B cell (primary cell): ENCODE measurements around the gene KLF1. TPM values are rescaled to one million over a fixed set of nuclear protein-coding genes. Genes with fewer than 3 reads are reported as not detected.

ENCODE experiments used
- ATAC-seq: fragments of 200-7000 bp; cut with Tn5 transposase; one replicate; pipeline ENCODE4 v1.10.0; 2021; ENCODE audit warnings: low read depth, mild to moderate bottlenecking, moderate number of reproducible peaks, moderate library complexity
- CTCF ChIA-PET: fragments of 350-600 bp; sonication (Branson Sonifier 250); formaldehyde crosslinking; loops from one replicate; lab custom pipeline; 2021; ENCODE audit warnings: antibody characterized with exemption, inconsistent platforms; lab: Charles Lee
- POLR2A ChIA-PET: fragments of 350-600 bp; sonication (Branson Sonifier 250); formaldehyde crosslinking; loops from one replicate; lab custom pipeline; 2021; ENCODE audit warnings: antibody characterized with exemption; lab: Charles Lee
- DNase-seq: peaks from one replicate; pipeline ENCODE4 v3.0.0; 2013
- H2AFZ ChIP-seq: 2 replicates; pipeline ENCODE4 v1.6.1; 2012; ENCODE audit warnings: mild to moderate bottlenecking, low read depth, low read length; ENCODE audit not compliant: insufficient read depth, poor library complexity, severe bottlenecking
- H3K27ac ChIP-seq, 2 donors: 1 replicate in 1 of 2; 2 replicates in 1 of 2; pipeline ENCODE4 v1.5.1; 2012 to 2013; ENCODE audit warnings: low read length in 2 of 2, mild to moderate bottlenecking in 2 of 2, moderate library complexity in 1 of 2
- H3K27me3 ChIP-seq, 4 experiments: fragments of 200-600 bp in 1 of 4; sonication (generic) in 1 of 4; replicated peaks in 1 of 4; 1 replicate in 2 of 4; 2 replicates in 2 of 4; pipeline versions ENCODE4 v1.6.1 to v1.7.0; 2013 to 2016; ENCODE audit warnings: low read length in 3 of 4, mild to moderate bottlenecking in 2 of 4, mixed read lengths in 1 of 4, moderate library complexity in 1 of 4; ENCODE audit not compliant: insufficient read depth in 4 of 4, control insufficient read depth in 3 of 4; ENCODE audit errors: control extremely low read depth in 1 of 4
- H3K36me3 ChIP-seq, 2 experiments: replicated peaks in 1 of 2; 1 replicate in 1 of 2; 2 replicates in 1 of 2; pipeline versions ENCODE4 v1.6.1 to v1.7.1; 2013; ENCODE audit warnings: low read length in 1 of 2; ENCODE audit not compliant: insufficient read depth in 2 of 2, control insufficient read depth in 1 of 2; ENCODE audit errors: control extremely low read depth in 1 of 2, extremely low read depth in 1 of 2
- H3K4me1 ChIP-seq, 2 donors: fragments of 200-600 bp in 1 of 2; sonication (generic) in 1 of 2; 1 replicate in 1 of 2; 2 replicates in 1 of 2; pipeline versions ENCODE4 v1.5.1 to v1.6.1; 2013 to 2017; ENCODE audit warnings: low read length in 2 of 2; ENCODE audit not compliant: control insufficient read depth in 2 of 2, insufficient read depth in 2 of 2
- H3K4me2 ChIP-seq: replicated peaks from 2 replicates; pipeline ENCODE3; 2012; ENCODE audit warnings: mild to moderate bottlenecking, low read depth, low read length; ENCODE audit not compliant: poor library complexity, severe bottlenecking
- H3K4me3 ChIP-seq, 5 experiments: fragments of 200-600 bp in 1 of 5; sonication (generic) in 1 of 5; 1 replicate in 3 of 5; 2 replicates in 2 of 5; pipeline versions ENCODE4 v1.5.1 to v1.7.0; 2011 to 2016; ENCODE audit warnings: low read length in 4 of 5, mild to moderate bottlenecking in 4 of 5, low read depth in 2 of 5, control low read depth in 1 of 5, moderate library complexity in 1 of 5; ENCODE audit not compliant: insufficient read depth in 1 of 5; ENCODE audit errors: control extremely low read depth in 1 of 5, extremely low read depth in 1 of 5
- H3K79me2 ChIP-seq: fragments of 200-600 bp; sonication (generic); one replicate; pipeline ENCODE4 v1.6.0; 2016; ENCODE audit warnings: low read length; ENCODE audit not compliant: control insufficient read depth, insufficient read depth
- H3K9ac ChIP-seq: fragments of 200-600 bp; sonication (generic); 2 replicates; pipeline ENCODE4 v1.6.1; 2017; ENCODE audit warnings: mild to moderate bottlenecking, low read length, moderate library complexity
- H3K9me3 ChIP-seq, 3 donors: one replicate each; pipeline versions ENCODE4 v1.6.1 to v1.7.1; 2013; ENCODE audit warnings: low read length in 2 of 3; ENCODE audit not compliant: control insufficient read depth in 2 of 3, insufficient read depth in 1 of 3; ENCODE audit errors: control extremely low read depth in 1 of 3
- H4K20me1 ChIP-seq: 2 replicates; pipeline ENCODE4 v1.6.0; 2012; ENCODE audit warnings: mild to moderate bottlenecking, low read length; ENCODE audit not compliant: insufficient read depth, control insufficient read depth, poor library complexity, severe bottlenecking
- H3K27ac Mint-ChIP-seq: one replicate; pipeline ENCODE4 v1.8.0; 2021; ENCODE audit warnings: mixed read lengths
- H3K27me3 Mint-ChIP-seq: one replicate; pipeline ENCODE4 v1.8.0; 2021; ENCODE audit warnings: mixed read lengths
- H3K4me1 Mint-ChIP-seq: one replicate; pipeline ENCODE4 v1.8.0; 2021; ENCODE audit warnings: mixed read lengths
- H3K4me3 Mint-ChIP-seq: one replicate; pipeline ENCODE4 v1.8.0; 2021; ENCODE audit warnings: mixed read lengths
- H3K9me3 Mint-ChIP-seq: one replicate; pipeline ENCODE4 v1.8.0; 2022; ENCODE audit warnings: mixed read lengths; ENCODE audit not compliant: insufficient read depth
- EZH2 ChIP-seq: IDR thresholded peaks from 2 replicates; pipeline ENCODE4 v1.6.1; 2012; ENCODE audit warnings: borderline replicate concordance, low read depth, mild to moderate bottlenecking, moderate library complexity, low read length; ENCODE audit not compliant: insufficient read depth, poor library complexity, severe bottlenecking
- WGBS: methylation state at CpG from one replicate; pipeline ENCODE4 v1.1.5; 2013; ENCODE audit warnings: missing lambda C conversion rate; ENCODE audit not compliant: insufficient coverage; 5-methylcytosine and 5-hydroxymethylcytosine counted together
- intact Hi-C: fragments of 100-400 bp; cut with micrococcal nuclease; formaldehyde crosslinking; loops from one replicate; pipeline ENCODE4 v1.10.0; 2022
- polyA plus RNA-seq: library from polyadenylated mRNA; depleted of rRNA; stranded (reverse); fragments of >200 nt; gene quantifications from 2 replicates; pipeline ENCODE4 v1.2.3, GENCODE V29; 2012
- total RNA-seq, 2 donors: library from RNA; stranded (reverse); fragments of 120-200 nt in 1 of 2; gene quantifications; 1 replicate in 1 of 2; 2 replicates in 1 of 2; pipeline versions ENCODE4 v1.2.3 to v1.2.4, GENCODE V29; 2013 to 2022
- TF ChIP-seq, protein P1 (sequence below): fragments of 200-600 bp; IDR thresholded peaks from one replicate; pipeline ENCODE4 v1.8.0; 2022; ENCODE audit warnings: antibody characterized with exemption, mild to moderate bottlenecking

KLF1 gene
- total and polyA plus RNA-seq, 2 donors (not counting 1 experiment from before 2014, with no cell fraction given) = not detected

DNA sequence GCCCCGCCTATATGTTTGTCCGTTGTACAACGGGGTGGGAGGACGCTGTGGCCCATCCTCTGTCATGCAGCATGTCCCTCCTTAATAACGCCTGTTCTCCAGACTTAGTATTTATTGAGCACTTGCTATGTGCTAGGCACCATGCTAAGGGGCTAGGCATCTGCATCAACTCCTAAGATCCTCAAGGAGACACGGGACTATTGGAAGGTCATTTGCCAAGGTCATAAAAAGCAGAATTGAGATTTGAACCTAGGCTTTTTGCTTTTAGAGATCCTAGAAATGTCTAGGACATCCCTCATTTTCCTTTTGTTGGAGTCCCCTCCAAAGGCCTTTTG is 50.5 kb downstream of the KLF1 start:
- intact Hi-C loops = no loop called here
- Histone ChIP-seq H3K79me2 (no peaks in the 10 kb centered on the region), H3K36me3 (no peaks in the 10 kb centered on the region), H3K9me3 (peaks cover 0 to 47% (median 7%) of the 10 kb centered on the region in 3 donors), H3K4me1 (peaks cover 54 to 67% of the 10 kb centered on the region in 2 donors), H4K20me1 (no peaks in the 10 kb centered on the region), H3K4me2 (no peak overlapping the region), H3K27me3 (peaks cover 6 to 95% (median 67%) of the 10 kb centered on the region in 4 experiments), H3K9ac (no peak overlapping the region), H3K27ac (no peak overlapping the region), H3K4me3 (no peak overlapping the region), H2AFZ (no peak overlapping the region)
- H3K27me3 Mint-ChIP-seq = peaks cover 70% of the 10 kb centered on the region
- TF ChIP-seq EZH2 = no peak
- TF ChIP-seq, protein P1, sequence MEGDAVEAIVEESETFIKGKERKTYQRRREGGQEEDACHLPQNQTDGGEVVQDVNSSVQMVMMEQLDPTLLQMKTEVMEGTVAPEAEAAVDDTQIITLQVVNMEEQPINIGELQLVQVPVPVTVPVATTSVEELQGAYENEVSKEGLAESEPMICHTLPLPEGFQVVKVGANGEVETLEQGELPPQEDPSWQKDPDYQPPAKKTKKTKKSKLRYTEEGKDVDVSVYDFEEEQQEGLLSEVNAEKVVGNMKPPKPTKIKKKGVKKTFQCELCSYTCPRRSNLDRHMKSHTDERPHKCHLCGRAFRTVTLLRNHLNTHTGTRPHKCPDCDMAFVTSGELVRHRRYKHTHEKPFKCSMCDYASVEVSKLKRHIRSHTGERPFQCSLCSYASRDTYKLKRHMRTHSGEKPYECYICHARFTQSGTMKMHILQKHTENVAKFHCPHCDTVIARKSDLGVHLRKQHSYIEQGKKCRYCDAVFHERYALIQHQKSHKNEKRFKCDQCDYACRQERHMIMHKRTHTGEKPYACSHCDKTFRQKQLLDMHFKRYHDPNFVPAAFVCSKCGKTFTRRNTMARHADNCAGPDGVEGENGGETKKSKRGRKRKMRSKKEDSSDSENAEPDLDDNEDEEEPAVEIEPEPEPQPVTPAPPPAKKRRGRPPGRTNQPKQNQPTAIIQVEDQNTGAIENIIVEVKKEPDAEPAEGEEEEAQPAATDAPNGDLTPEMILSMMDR = no peak
- ChIA-PET POLR2A (interaction anchor here (0.6 kb wide), 1 partner anchor 72 kb away, joined by 6 read pairs; no protein-coding TSS in a partner anchor), CTCF (interaction anchor here (0.8 to 1.8 kb wide), 4 partner anchors 8 to 70 kb away, joined by 3 to 12 read pairs (median 4); no protein-coding TSS in a partner anchor)
- peaks cover 55% of the 10 kb centered on the region for H3K4me1 Mint-ChIP-seq
- no peak for ATAC-seq
- 8% methylated on average over 6 of the region's 6 CpGs for WGBS
- no peak overlapping the region for H3K27ac Mint-ChIP-seq
- DNase-seq = no peak
- H3K9me3 Mint-ChIP-seq = no peaks in the 10 kb centered on the region
- H3K4me3 Mint-ChIP-seq = no peak overlapping the region

- Mint-ChIP-seq H3K4me3 (peak overlapping the region; percentile 70), H3K27ac (no peak overlapping the region), H3K9me3 (no peaks in the 10 kb centered on the region), H3K4me1 (peaks cover 44% of the 10 kb centered on the region), H3K27me3 (peaks cover 72% of the 10 kb centered on the region)
- Histone ChIP-seq H3K4me1 (peaks cover 42 to 59% of the 10 kb centered on the region in 2 donors), H3K27me3 (peaks cover 6 to 95% (median 70%) of the 10 kb centered on the region in 4 experiments), H3K36me3 (no peaks in the 10 kb centered on the region), H3K79me2 (no peaks in the 10 kb centered on the region), H2AFZ (no peak overlapping the region), H3K9me3 (peaks cover 0 to 40% (median 7%) of the 10 kb centered on the region in 3 donors), H4K20me1 (no peaks in the 10 kb centered on the region), H3K27ac (no peak overlapping the region), H3K4me2 (no peak overlapping the region), H3K4me3 (no peak overlapping the region), H3K9ac (no peak overlapping the region)
- TF ChIP-seq, protein P1 = no peak
- peak; percentile 39 for TF ChIP-seq EZH2
- intact Hi-C loops = no loop called here
- WGBS = 14% methylated on average over 36 of the region's 39 CpGs
- no peak for ATAC-seq
- POLR2A ChIA-PET = interaction anchor here (0.6 to 0.7 kb wide), 3 partner anchors 46 to 108 kb away, joined by 3 to 10 read pairs (median 5); no protein-coding TSS in a partner anchor
- DNase-seq = peak; percentile 46
- CTCF ChIA-PET = interaction anchor here (0.8 to 1.5 kb wide), 4 partner anchors 12 to 71 kb away, joined by 3 to 4 read pairs (median 4); no protein-coding TSS in a partner anchor
These were observed 51.8 kb downstream of the KLF1 start for GRCh38 chr19:12834976-12835757.
